RWPE1 (cell line): ENCODE results near the gene SATL1.
A peak's percentile ranks its signal among the peaks of the same experiment; 100 is the strongest.

Source experiments
- CTCF ChIA-PET: fragments of 350-600 bp; sonication (Branson Sonifier 250); formaldehyde crosslinking; extraction: SDS; loops from one replicate; lab custom pipeline; 2021; lab: Yijun Ruan, JAX
- POLR2A ChIA-PET: fragments of 400-600 bp; formaldehyde crosslinking; extraction: SDS; loops from one replicate; lab custom pipeline; 2020; ENCODE audit warnings: antibody characterized with exemption; ENCODE audit not compliant: low non-redundant PET; lab: Yijun Ruan, JAX
- DNase-seq: peaks from one replicate; pipeline ENCODE4 v3.0.0; 2012; ENCODE audit warnings: low spot score
- H3K27ac ChIP-seq: fragments of 450-650 bp; 2 replicates; pipeline ENCODE4 v1.5.1; 2017
- TF ChIP-seq, protein P1 (sequence below): fragments of 450-650 bp; conservative IDR thresholded peaks from 2 replicates; pipeline ENCODE4 v1.5.1; 2017; ENCODE audit warnings: low read depth, mild to moderate bottlenecking

Gene SATL1

DNA sequence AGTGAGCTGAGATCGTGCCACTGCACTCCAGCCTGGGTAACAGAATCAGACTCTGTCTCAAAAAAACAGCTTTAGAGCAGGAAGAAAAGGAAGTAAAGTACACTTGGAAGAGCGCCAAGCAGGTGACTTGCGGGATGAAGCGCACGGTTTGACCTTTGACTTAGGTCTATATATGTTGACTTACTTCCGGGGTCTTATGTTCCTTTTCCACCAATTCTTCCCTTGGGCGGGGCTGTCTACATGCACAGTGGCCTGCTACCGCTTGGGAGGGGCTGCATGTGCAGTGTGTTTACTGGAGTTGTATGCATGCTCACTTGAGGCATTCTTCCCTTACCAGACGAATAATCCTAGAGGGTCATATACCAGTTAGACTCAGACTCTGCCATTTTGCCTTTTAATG, 131.3 kb downstream of the SATL1 start:
- DNase-seq = no peak
- ChIA-PET POLR2A (no interaction called here), CTCF (interaction anchor here (0.9 to 1.3 kb wide), 2 partner anchors 402 to 434 kb away, joined by 3 to 5 read pairs; no protein-coding TSS in a partner anchor)
- no peak overlapping the region for H3K27ac ChIP-seq
- TF ChIP-seq, protein P1, sequence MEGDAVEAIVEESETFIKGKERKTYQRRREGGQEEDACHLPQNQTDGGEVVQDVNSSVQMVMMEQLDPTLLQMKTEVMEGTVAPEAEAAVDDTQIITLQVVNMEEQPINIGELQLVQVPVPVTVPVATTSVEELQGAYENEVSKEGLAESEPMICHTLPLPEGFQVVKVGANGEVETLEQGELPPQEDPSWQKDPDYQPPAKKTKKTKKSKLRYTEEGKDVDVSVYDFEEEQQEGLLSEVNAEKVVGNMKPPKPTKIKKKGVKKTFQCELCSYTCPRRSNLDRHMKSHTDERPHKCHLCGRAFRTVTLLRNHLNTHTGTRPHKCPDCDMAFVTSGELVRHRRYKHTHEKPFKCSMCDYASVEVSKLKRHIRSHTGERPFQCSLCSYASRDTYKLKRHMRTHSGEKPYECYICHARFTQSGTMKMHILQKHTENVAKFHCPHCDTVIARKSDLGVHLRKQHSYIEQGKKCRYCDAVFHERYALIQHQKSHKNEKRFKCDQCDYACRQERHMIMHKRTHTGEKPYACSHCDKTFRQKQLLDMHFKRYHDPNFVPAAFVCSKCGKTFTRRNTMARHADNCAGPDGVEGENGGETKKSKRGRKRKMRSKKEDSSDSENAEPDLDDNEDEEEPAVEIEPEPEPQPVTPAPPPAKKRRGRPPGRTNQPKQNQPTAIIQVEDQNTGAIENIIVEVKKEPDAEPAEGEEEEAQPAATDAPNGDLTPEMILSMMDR = no peak

DNA sequence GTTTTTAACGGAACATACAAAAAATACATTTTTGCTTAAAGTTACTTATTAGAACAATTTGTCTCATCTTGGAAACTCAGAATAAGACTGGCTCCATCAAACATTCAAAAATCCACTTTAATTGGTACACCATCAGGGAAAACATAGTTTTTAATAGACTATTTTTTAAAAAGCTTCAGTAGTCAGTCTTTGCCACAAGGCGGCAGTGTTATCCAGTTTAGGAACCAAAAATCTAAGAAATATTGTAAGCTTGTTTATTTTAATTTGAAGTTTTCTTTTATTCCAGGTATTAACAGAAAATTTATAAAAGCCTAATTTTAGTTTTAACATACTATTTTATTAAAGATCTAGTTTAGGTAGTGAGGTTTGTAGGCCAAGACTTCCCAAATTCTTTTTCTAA, 132.2 kb downstream of the SATL1 start:
- no peak overlapping the region for H3K27ac ChIP-seq
- POLR2A ChIA-PET = no interaction called here
- TF ChIP-seq, protein P1 = peak; percentile 63
- CTCF ChIA-PET = interaction anchor here (0.5 to 1.1 kb wide), 5 partner anchors 133 to 676 kb away, joined by 3 to 8 read pairs (median 3); no protein-coding TSS in a partner anchor
- DNase-seq = no peak

GRCh38 chrX:85109235-85109634, 134.3 kb downstream of the SATL1 start:
- ChIA-PET POLR2A (no interaction called here), CTCF (interaction anchor here (0.6 kb wide), 1 partner anchor 389 kb away, joined by 3 read pairs; no protein-coding TSS in a partner anchor)

GRCh38 chrX:85108165-85108564, 135.4 kb downstream of the SATL1 start:
- ChIA-PET POLR2A (no interaction called here), CTCF (no interaction called here)
- no peak for DNase-seq
- TF ChIP-seq, protein P1 = no peak
- H3K27ac ChIP-seq = peak overlapping the region; percentile 55

More at GRCh38 chrX:85109235-85109634, 134.3 kb downstream of the SATL1 start:
- no peak for DNase-seq
- TF ChIP-seq, protein P1 = no peak
- H3K27ac ChIP-seq = no peak overlapping the region

DNA sequence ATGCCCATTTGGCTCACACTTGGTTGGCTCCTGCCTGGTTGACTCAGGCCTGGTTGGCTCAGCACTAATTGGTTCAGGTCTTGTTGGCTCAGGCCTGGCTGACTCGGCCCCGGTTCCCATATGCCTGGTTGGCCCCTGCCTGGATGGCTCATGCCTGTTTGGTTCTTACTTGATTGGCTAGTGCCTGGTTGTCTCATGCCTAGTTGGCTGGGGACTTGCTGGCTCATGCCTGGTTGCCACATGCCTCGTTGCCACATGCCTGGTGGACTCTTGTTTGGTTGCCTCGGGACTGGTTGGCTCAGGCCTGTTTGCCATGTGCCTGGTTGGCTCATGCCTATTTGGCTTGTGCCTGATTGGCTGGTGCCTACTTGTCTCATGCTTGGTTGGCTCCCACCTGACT, 136.2 kb downstream of the SATL1 start:
- peak; percentile 4 for DNase-seq

GRCh38 chrX:85089321-85089840, 154.2 kb downstream of the SATL1 start:
- POLR2A ChIA-PET = no interaction called here
- CTCF ChIA-PET = interaction anchor here (0.6 kb wide), 1 partner anchor 24 kb away, joined by 3 read pairs; no protein-coding TSS in a partner anchor
- H3K27ac ChIP-seq = no peak overlapping the region
- TF ChIP-seq, protein P1 = no peak
- no peak for DNase-seq

More for the DNA sequence above, 136.2 kb downstream of the SATL1 start:
- POLR2A ChIA-PET = no interaction called here
- TF ChIP-seq, protein P1 = no peak
- peak overlapping the region; percentile 55 for H3K27ac ChIP-seq
- CTCF ChIA-PET = no interaction called here
